OCI-LY7 (cell line): ENCODE measurements around the gene BASP1.

Source experiments
- CTCF ChIP-seq: fragments of 200-600 bp; sonication (generic); conservative IDR thresholded peaks from 2 replicates; pipeline ENCODE4 v1.5.1; 2014; ENCODE audit warnings: mild to moderate bottlenecking, antibody characterized with exemption, low read length, moderate library complexity, mixed read lengths
- EZH2phosphoT487 ChIP-seq: fragments of 200-600 bp; sonication (generic); IDR thresholded peaks from 2 replicates; pipeline ENCODE4 v1.6.1; 2018; ENCODE audit warnings: low read depth, borderline replicate concordance, mild to moderate bottlenecking, mixed run types, antibody characterized with exemption, low read length, moderate library complexity, mixed read lengths

- TF ChIP-seq CTCF: peak; percentile 94
- no peak for TF ChIP-seq EZH2phosphoT487
Observed at GRCh38 chr5:17189381-17190036, 27.9 kb upstream of the BASP1 start.
